ENCODE measurements around the gene OR2AG1. TPM values are rescaled to one million over a fixed set of nuclear protein-coding genes. Genes with fewer than 3 reads are reported as not detected.

OR2AG1 gene
- polyA plus RNA-seq, 3 donors: not detected

GRCh38 chr11:6812390-6813005 is 29.7 kb downstream of the OR2AG1 start:
- no peaks in the 10 kb centered on the region for H3K79me2 ChIP-seq (ENCODE audit: insufficient read depth, low read length)
- Mint-ChIP-seq H3K4me3 (no peak overlapping the region), H3K4me1 (no peaks in the 10 kb centered on the region), H3K27me3 (ENCODE audit: low read depth in 3 of 3) (peaks cover 0 to 16% (median 3%) of the 10 kb centered on the region in 3 donors), H3K9me3 (peaks cover 0 to 3% (median 0%) of the 10 kb centered on the region in 7 donors), H3K36me3 (no peaks in the 10 kb centered on the region), H3K27ac (no peak overlapping the region)
- no peak overlapping the region for H3K4me2 ChIP-seq (replicated peaks; ENCODE audit: extremely low read depth, low read length, poor library complexity, severe bottlenecking)
- DNase-seq: peak; percentile 13 to 37 (median 36)
- H3K4me3 ChIP-seq (replicated peaks in 1 of 3; ENCODE audit: low read depth in 2 of 3, low read length in 3 of 3): no peak overlapping the region
- H3K27me3 ChIP-seq (ENCODE audit: control insufficient read depth in 2 of 2, insufficient read depth in 2 of 2, low read length in 2 of 2): no peaks in the 10 kb centered on the region
- H3K27ac ChIP-seq (ENCODE audit: low read depth in 1 of 2, low read length in 2 of 2): no peak overlapping the region
- no peaks in the 10 kb centered on the region for H3K9me3 ChIP-seq (replicated peaks in 1 of 2; ENCODE audit: control insufficient read depth in 1 of 2, insufficient read depth in 1 of 2, low read length in 2 of 2)
- intact Hi-C loops (cut with micrococcal nuclease): loop anchor here in 1 of 2 donors (10.0 kb wide), 1 partner anchor 882 kb away; no protein-coding TSS in a partner anchor
- no peaks in the 10 kb centered on the region for H4K20me1 ChIP-seq (ENCODE audit: insufficient read depth, low read length)
- no peaks in the 10 kb centered on the region for H3K36me3 ChIP-seq (replicated peaks in 1 of 2; ENCODE audit: control insufficient read depth in 1 of 2, insufficient read depth in 2 of 2, low read length in 2 of 2)
- H2AFZ ChIP-seq (ENCODE audit: insufficient read depth, low read depth, low read length, poor library complexity, severe bottlenecking): no peak overlapping the region
- H3K9ac ChIP-seq (ENCODE audit: insufficient read depth, low read length, poor library complexity, severe bottlenecking): no peak overlapping the region
- TF ChIP-seq CTCF (IDR thresholded peaks at IDR 0.05): peak; percentile 92
- no peaks in the 10 kb centered on the region for H3K4me1 ChIP-seq (ENCODE audit: control insufficient read depth in 1 of 2, insufficient read depth in 2 of 2, low read length in 2 of 2)
- 24% methylated on average over 3 of the region's 6 CpGs for WGBS (ENCODE audit: insufficient coverage)

DNA sequence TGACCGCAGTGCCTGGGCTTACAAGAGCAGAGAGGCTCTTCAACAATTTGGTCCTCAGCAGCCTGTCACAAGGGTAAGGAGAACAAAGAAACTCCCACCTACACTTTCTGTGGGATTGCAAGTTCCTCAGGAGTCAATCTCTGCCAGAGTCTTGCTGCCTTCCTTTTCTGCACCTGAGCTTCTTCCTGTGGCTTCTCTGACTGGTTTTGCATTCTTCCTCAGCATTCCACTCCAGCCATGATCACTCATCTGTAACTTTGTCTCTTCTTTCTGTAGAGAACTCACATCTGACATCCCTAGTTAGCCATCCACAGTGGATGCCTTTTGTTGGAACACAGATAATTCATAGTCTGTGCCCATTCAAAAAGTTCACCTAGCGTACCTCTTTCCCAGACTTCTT is 30.8 kb downstream of the OR2AG1 start:
- Mint-ChIP-seq H3K9me3 (peaks cover 2 to 9% (median 5%) of the 10 kb centered on the region in 7 donors), H3K4me1 (no peaks in the 10 kb centered on the region), H3K4me3 (no peak overlapping the region), H3K27me3 (ENCODE audit: low read depth in 3 of 3) (peaks cover 1 to 7% (median 2%) of the 10 kb centered on the region in 3 donors), H3K36me3 (no peaks in the 10 kb centered on the region), H3K27ac (no peak overlapping the region)
- no peak overlapping the region for H3K4me2 ChIP-seq (replicated peaks; ENCODE audit: extremely low read depth, low read length, poor library complexity, severe bottlenecking)
- no peaks in the 10 kb centered on the region for H3K4me1 ChIP-seq (ENCODE audit: control insufficient read depth in 1 of 2, insufficient read depth in 2 of 2, low read length in 2 of 2)
- no peak for DNase-seq
- 90% methylated on average over 2 of the region's 2 CpGs for WGBS (ENCODE audit: insufficient coverage)
- intact Hi-C loops (cut with micrococcal nuclease): loop anchor here in 1 of 2 donors (10.0 kb wide), 1 partner anchor 881 kb away; no protein-coding TSS in a partner anchor
- TF ChIP-seq CTCF (IDR thresholded peaks at IDR 0.05): no peak
- no peaks in the 10 kb centered on the region for H3K36me3 ChIP-seq (replicated peaks in 1 of 2; ENCODE audit: control insufficient read depth in 1 of 2, insufficient read depth in 2 of 2, low read length in 2 of 2)
- H3K4me3 ChIP-seq (replicated peaks in 1 of 3; ENCODE audit: low read depth in 2 of 3, low read length in 3 of 3): no peak overlapping the region
- H2AFZ ChIP-seq (ENCODE audit: insufficient read depth, low read depth, low read length, poor library complexity, severe bottlenecking): no peak overlapping the region
- H3K27ac ChIP-seq (ENCODE audit: low read depth in 1 of 2, low read length in 2 of 2): no peak overlapping the region
- no peak overlapping the region for H3K9ac ChIP-seq (ENCODE audit: insufficient read depth, low read length, poor library complexity, severe bottlenecking)
- H4K20me1 ChIP-seq (ENCODE audit: insufficient read depth, low read length): no peaks in the 10 kb centered on the region
- H3K9me3 ChIP-seq (replicated peaks in 1 of 2; ENCODE audit: control insufficient read depth in 1 of 2, insufficient read depth in 1 of 2, low read length in 2 of 2): peaks cover 0 to 10% of the 10 kb centered on the region in 2 donors
- no peaks in the 10 kb centered on the region for H3K27me3 ChIP-seq (ENCODE audit: control insufficient read depth in 2 of 2, insufficient read depth in 2 of 2, low read length in 2 of 2)
- no peaks in the 10 kb centered on the region for H3K79me2 ChIP-seq (ENCODE audit: insufficient read depth, low read length)
